H1 (cell line): ENCODE measurements around the gene GABRD.

Experiments
- CEBPB ChIP-seq: IDR thresholded peaks from 2 replicates; pipeline ENCODE4 v1.6.1; 2012; ENCODE audit warnings: low read depth, low read length
- EP300 ChIP-seq, 2 experiments: IDR thresholded peaks; 1 replicate in 1 of 2; 2 replicates in 1 of 2; pipeline ENCODE4 v1.6.1; 2011 to 2012; ENCODE audit warnings: low read depth in 2 of 2, low read length in 2 of 2, mild to moderate bottlenecking in 2 of 2, borderline replicate concordance in 1 of 2, inconsistent platforms in 1 of 2, moderate library complexity in 1 of 2
- GTF2F1 ChIP-seq: IDR thresholded peaks from 2 replicates; pipeline ENCODE4 v1.6.1; 2012; ENCODE audit warnings: low read depth, low read length, improper control_type of control experiment, borderline replicate concordance
- POLR2A ChIP-seq, 2 experiments: IDR thresholded peaks; 1 replicate in 1 of 2; 2 replicates in 1 of 2; pipeline ENCODE4 v1.6.1; 2011; ENCODE audit warnings: low read depth in 2 of 2, low read length in 2 of 2, mild to moderate bottlenecking in 2 of 2; ENCODE audit errors: control extremely low read depth in 1 of 2
- RBBP5 ChIP-seq: IDR thresholded peaks from 2 replicates; pipeline ENCODE4 v1.7.1; 2012; ENCODE audit warnings: low read depth, mild to moderate bottlenecking, inconsistent platforms, low read length, moderate library complexity, borderline replicate concordance
- YY1 ChIP-seq: IDR thresholded peaks from 2 replicates; pipeline ENCODE4 v1.6.1; 2011; ENCODE audit warnings: low read depth, mild to moderate bottlenecking, low read length
- TF ChIP-seq, protein P1 (sequence below), 3 experiments: IDR thresholded peaks; 1 replicate in 2 of 3; 2 replicates in 1 of 3; pipeline versions ENCODE4 v1.5.1 to v1.6.1; 2011; ENCODE audit warnings: low read length in 3 of 3, mild to moderate bottlenecking in 3 of 3, inconsistent platforms in 2 of 3, low read depth in 1 of 3, moderate library complexity in 1 of 3; ENCODE audit not compliant: insufficient read depth in 1 of 3; ENCODE audit errors: control extremely low read depth in 1 of 3
- TF ChIP-seq, protein P2 (sequence below): IDR thresholded peaks from 2 replicates; pipeline ENCODE4 v1.6.1; 2012; ENCODE audit warnings: low read length, inconsistent platforms

GRCh38 chr1:2024887-2025286, 5.7 kb downstream of the GABRD start:
- TF ChIP-seq RBBP5 (no peak), CEBPB (no peak), EP300 (IDR thresholded peaks at IDR 0.05; ENCODE audit: borderline replicate concordance in 1 of 2, low read depth in 2 of 2, low read length in 2 of 2) (no peak), GTF2F1 (no peak), POLR2A (IDR thresholded peaks at IDR 0.05; ENCODE audit: control extremely low read depth in 1 of 2, low read depth in 2 of 2, low read length in 2 of 2) (no peak), YY1 (no peak)
- TF ChIP-seq, protein P1, sequence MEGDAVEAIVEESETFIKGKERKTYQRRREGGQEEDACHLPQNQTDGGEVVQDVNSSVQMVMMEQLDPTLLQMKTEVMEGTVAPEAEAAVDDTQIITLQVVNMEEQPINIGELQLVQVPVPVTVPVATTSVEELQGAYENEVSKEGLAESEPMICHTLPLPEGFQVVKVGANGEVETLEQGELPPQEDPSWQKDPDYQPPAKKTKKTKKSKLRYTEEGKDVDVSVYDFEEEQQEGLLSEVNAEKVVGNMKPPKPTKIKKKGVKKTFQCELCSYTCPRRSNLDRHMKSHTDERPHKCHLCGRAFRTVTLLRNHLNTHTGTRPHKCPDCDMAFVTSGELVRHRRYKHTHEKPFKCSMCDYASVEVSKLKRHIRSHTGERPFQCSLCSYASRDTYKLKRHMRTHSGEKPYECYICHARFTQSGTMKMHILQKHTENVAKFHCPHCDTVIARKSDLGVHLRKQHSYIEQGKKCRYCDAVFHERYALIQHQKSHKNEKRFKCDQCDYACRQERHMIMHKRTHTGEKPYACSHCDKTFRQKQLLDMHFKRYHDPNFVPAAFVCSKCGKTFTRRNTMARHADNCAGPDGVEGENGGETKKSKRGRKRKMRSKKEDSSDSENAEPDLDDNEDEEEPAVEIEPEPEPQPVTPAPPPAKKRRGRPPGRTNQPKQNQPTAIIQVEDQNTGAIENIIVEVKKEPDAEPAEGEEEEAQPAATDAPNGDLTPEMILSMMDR (IDR thresholded peaks at IDR 0.05; ENCODE audit: control extremely low read depth in 1 of 3, insufficient read depth in 1 of 3, low read depth in 1 of 3, low read length in 3 of 3), result no peak
- TF ChIP-seq, protein P2, sequence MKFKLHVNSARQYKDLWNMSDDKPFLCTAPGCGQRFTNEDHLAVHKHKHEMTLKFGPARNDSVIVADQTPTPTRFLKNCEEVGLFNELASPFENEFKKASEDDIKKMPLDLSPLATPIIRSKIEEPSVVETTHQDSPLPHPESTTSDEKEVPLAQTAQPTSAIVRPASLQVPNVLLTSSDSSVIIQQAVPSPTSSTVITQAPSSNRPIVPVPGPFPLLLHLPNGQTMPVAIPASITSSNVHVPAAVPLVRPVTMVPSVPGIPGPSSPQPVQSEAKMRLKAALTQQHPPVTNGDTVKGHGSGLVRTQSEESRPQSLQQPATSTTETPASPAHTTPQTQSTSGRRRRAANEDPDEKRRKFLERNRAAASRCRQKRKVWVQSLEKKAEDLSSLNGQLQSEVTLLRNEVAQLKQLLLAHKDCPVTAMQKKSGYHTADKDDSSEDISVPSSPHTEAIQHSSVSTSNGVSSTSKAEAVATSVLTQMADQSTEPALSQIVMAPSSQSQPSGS, result no peak
